ENCODE measurements around the gene PRR36. TPM values are rescaled to one million over a fixed set of nuclear protein-coding genes. Genes with fewer than 3 reads are reported as not detected.

The PRR36 gene
- total RNA-seq, 2 donors from 2014 or later: 2.2 to 4.2 TPM

- no peaks in the 10 kb centered on the region for H3K9me3 ChIP-seq
- H3K4me3 ChIP-seq: peak overlapping the region; percentile 34 to 39
- intact Hi-C loops (cut with DNase I): no loop called here
- TF ChIP-seq POLR2AphosphoS5 (IDR thresholded peaks at IDR 0.05) (no peak), POLR2A (IDR thresholded peaks at IDR 0.05) (no peak)
- TF ChIP-seq, protein P1, sequence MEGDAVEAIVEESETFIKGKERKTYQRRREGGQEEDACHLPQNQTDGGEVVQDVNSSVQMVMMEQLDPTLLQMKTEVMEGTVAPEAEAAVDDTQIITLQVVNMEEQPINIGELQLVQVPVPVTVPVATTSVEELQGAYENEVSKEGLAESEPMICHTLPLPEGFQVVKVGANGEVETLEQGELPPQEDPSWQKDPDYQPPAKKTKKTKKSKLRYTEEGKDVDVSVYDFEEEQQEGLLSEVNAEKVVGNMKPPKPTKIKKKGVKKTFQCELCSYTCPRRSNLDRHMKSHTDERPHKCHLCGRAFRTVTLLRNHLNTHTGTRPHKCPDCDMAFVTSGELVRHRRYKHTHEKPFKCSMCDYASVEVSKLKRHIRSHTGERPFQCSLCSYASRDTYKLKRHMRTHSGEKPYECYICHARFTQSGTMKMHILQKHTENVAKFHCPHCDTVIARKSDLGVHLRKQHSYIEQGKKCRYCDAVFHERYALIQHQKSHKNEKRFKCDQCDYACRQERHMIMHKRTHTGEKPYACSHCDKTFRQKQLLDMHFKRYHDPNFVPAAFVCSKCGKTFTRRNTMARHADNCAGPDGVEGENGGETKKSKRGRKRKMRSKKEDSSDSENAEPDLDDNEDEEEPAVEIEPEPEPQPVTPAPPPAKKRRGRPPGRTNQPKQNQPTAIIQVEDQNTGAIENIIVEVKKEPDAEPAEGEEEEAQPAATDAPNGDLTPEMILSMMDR (IDR thresholded peaks at IDR 0.05): no peak
- H3K27ac ChIP-seq: peak overlapping the region; percentile 81 to 82
- H3K4me1 ChIP-seq (replicated peaks): no peaks in the 10 kb centered on the region
- 35% methylated on average over 30 of the region's 30 CpGs for WGBS
- no peaks in the 10 kb centered on the region for H3K27me3 ChIP-seq (replicated peaks; ENCODE audit: insufficient read depth)
- no peaks in the 10 kb centered on the region for H3K36me3 ChIP-seq
- DNase-seq (ENCODE audit: low spot score): no peak
Observed at GRCh38 chr19:7869910-7870511, 4.2 kb downstream of the PRR36 start.

- H3K4me1 ChIP-seq (replicated peaks): no peaks in the 10 kb centered on the region
- no peaks in the 10 kb centered on the region for H3K27me3 ChIP-seq (replicated peaks; ENCODE audit: insufficient read depth)
- DNase-seq (ENCODE audit: low spot score): peak; percentile 71
- H3K36me3 ChIP-seq: no peaks in the 10 kb centered on the region
- intact Hi-C loops (cut with DNase I): no loop called here
- no peaks in the 10 kb centered on the region for H3K9me3 ChIP-seq
- WGBS: 16% methylated on average over 32 of the region's 47 CpGs
- no peak for TF ChIP-seq POLR2AphosphoS5 (IDR thresholded peaks at IDR 0.05)
- TF ChIP-seq, protein P1 (IDR thresholded peaks at IDR 0.05): peak in 1 of 4 experiments; percentile 11
- TF ChIP-seq POLR2A (IDR thresholded peaks at IDR 0.05): no peak
- peak overlapping the region; percentile 34 to 39 for H3K4me3 ChIP-seq
- H3K27ac ChIP-seq: peak overlapping the region; percentile 81 to 82
Observed at GRCh38 chr19:7869453-7869909, 4.7 kb downstream of the PRR36 start.

DNA sequence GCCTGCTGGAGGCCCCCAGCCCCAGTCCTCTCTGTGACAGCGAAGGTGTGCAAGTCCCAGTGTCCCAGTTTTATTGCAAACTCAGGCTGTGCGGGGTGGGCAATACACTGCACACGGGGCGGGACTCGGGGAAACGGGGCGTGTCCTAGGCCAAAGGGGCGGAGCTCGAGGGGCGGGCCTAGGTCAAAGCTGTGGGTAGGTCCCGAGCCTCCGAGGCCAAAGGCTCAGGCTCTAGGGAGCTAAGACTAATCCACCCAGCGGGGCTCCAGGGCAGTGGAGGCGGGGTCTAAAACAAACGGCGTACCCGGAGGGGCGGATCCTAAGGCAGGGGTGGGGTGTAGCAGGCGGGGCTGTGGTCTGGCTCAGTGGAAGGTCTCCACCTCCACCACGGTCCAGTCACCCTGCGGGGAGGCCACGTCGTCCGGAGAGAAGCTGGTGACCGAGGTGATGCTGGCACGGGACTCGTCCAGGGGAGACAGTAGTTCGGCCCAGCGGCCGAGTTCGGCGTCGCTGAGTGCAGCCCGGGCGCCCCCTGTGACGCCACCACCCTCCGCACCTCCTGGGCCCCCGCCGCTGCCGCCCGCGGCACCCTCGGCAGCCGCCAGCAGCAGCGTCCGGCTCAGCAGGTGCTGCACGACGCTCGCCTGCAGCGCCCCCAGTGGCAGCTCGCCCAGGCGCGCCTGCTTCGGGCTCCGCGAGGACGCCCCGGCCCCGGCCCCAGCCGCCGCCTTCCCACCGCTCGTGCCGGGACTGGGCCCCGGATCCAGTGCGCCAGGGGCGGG, 5.3 kb downstream of the PRR36 start:
- intact Hi-C loops (cut with DNase I): no loop called here
- 10% methylated on average over 38 of the region's 67 CpGs for WGBS
- no peaks in the 10 kb centered on the region for H3K4me1 ChIP-seq (replicated peaks)
- peak overlapping the region; percentile 81 to 82 for H3K27ac ChIP-seq
- H3K36me3 ChIP-seq: no peaks in the 10 kb centered on the region
- H3K9me3 ChIP-seq: no peaks in the 10 kb centered on the region
- DNase-seq (ENCODE audit: low spot score): peak; percentile 44
- no peak for TF ChIP-seq POLR2AphosphoS5 (IDR thresholded peaks at IDR 0.05)
- TF ChIP-seq, protein P1 (IDR thresholded peaks at IDR 0.05): peak; percentile 77 to 94 (median 86)
- H3K27me3 ChIP-seq (replicated peaks; ENCODE audit: insufficient read depth): no peaks in the 10 kb centered on the region
- H3K4me3 ChIP-seq: peak overlapping the region; percentile 34 to 39

GRCh38 chr19:7868326-7868670, 5.9 kb downstream of the PRR36 start:
- 35% methylated on average over 21 of the region's 21 CpGs for WGBS
- peak overlapping the region; percentile 34 to 39 for H3K4me3 ChIP-seq
- H3K27me3 ChIP-seq (replicated peaks; ENCODE audit: insufficient read depth): no peaks in the 10 kb centered on the region
- no peaks in the 10 kb centered on the region for H3K4me1 ChIP-seq (replicated peaks)
- no peak for DNase-seq (ENCODE audit: low spot score)
- H3K27ac ChIP-seq: peak overlapping the region; percentile 81 to 82
- TF ChIP-seq POLR2A (IDR thresholded peaks at IDR 0.05) (no peak), POLR2AphosphoS5 (IDR thresholded peaks at IDR 0.05) (no peak)
- TF ChIP-seq, protein P1 (IDR thresholded peaks at IDR 0.05): no peak
- intact Hi-C loops (cut with DNase I): no loop called here
- no peaks in the 10 kb centered on the region for H3K9me3 ChIP-seq
- H3K36me3 ChIP-seq: no peaks in the 10 kb centered on the region

Measured in prostate gland (tissue), 2 donors.